A673 (cell line): ENCODE measurements around the gene HLCS. TPM values are rescaled to one million over a fixed set of nuclear protein-coding genes. Genes with fewer than 3 reads are reported as not detected.

Experiments used
- BruUV-seq: library from RNA; stranded (reverse); fragments of 400-500 nt; replicated peaks from 2 replicates; lab custom pipeline; 2021; lab: Mats Ljungman, UMichigan
- CTCF ChIA-PET: fragments of 300-600 bp; sonication (Branson Sonifier 250); formaldehyde crosslinking; loops from one replicate; lab custom pipeline; 2022; ENCODE audit warnings: antibody characterized with exemption; lab: Charles Lee
- POLR2A ChIA-PET: fragments of 300-600 bp; sonication (Branson Sonifier 250); formaldehyde crosslinking; loops from one replicate; lab custom pipeline; 2022; ENCODE audit warnings: antibody characterized with exemption; ENCODE audit not compliant: low non-redundant PET; lab: Charles Lee
- DNase-seq: peaks from one replicate; pipeline ENCODE4 v3.0.0-alpha.2; 2015; ENCODE audit warnings: low spot score
- H3K27ac ChIP-seq: fragments of 200-600 bp; sonication (generic); 2 replicates; pipeline ENCODE4 v1.5.1; 2016; ENCODE audit warnings: mixed run types, low read depth, mild to moderate bottlenecking, mixed read lengths, antibody characterized with exemption, low read length; ENCODE audit not compliant: poor library complexity, severe bottlenecking
- H3K27me3 ChIP-seq: fragments of 200-600 bp; sonication (generic); replicated peaks from 2 replicates; pipeline ENCODE4 v1.6.1; 2017; ENCODE audit warnings: mixed run types, low read depth, mild to moderate bottlenecking, mixed read lengths, antibody characterized with exemption, low read length; ENCODE audit not compliant: insufficient read depth, poor library complexity
- H3K36me3 ChIP-seq: fragments of 200-600 bp; sonication (generic); 2 replicates; pipeline ENCODE4 v1.6.1; 2016; ENCODE audit warnings: mixed run types, mild to moderate bottlenecking, mixed read lengths, antibody characterized with exemption, low read length; ENCODE audit not compliant: insufficient read depth, poor library complexity, severe bottlenecking
- H3K4me1 ChIP-seq: fragments of 200-600 bp; sonication (generic); 2 replicates; pipeline ENCODE4 v1.6.1; 2017; ENCODE audit warnings: mixed run types, mild to moderate bottlenecking, mixed read lengths, antibody characterized with exemption, low read length; ENCODE audit not compliant: insufficient read depth, poor library complexity, severe bottlenecking
- H3K4me3 ChIP-seq: fragments of 200-600 bp; sonication (generic); 2 replicates; pipeline ENCODE4 v1.5.1; 2016; ENCODE audit warnings: low read depth, mixed run types, mild to moderate bottlenecking, mixed read lengths, low read length; ENCODE audit not compliant: poor library complexity, severe bottlenecking
- H3K9me3 ChIP-seq: fragments of 200-600 bp; sonication (generic); 2 replicates; pipeline ENCODE4 v1.6.1; 2016; ENCODE audit warnings: mixed run types, low read depth, mild to moderate bottlenecking, mixed read lengths, antibody characterized with exemption, low read length; ENCODE audit not compliant: poor library complexity, severe bottlenecking
- EZH2 ChIP-seq: fragments of 200-600 bp; sonication (generic); IDR thresholded peaks from 2 replicates; pipeline ENCODE4 v1.6.1; 2017; ENCODE audit warnings: borderline replicate concordance, low read depth, mild to moderate bottlenecking, mixed read lengths, antibody characterized with exemption, low read length; ENCODE audit not compliant: poor library complexity, severe bottlenecking
- intact Hi-C: fragments of 100-400 bp; cut with micrococcal nuclease; formaldehyde crosslinking; loops from one replicate; pipeline ENCODE4 v1.10.0; 2022; ENCODE audit not compliant: unreplicated experiment
- total RNA-seq: library from RNA; stranded (reverse); gene quantifications from 2 replicates; pipeline ENCODE4 v1.2.3, GENCODE V29; 2021
- TF ChIP-seq, protein P1 (sequence below): fragments of 300-800, 200-600 bp; sonication (generic); conservative IDR thresholded peaks from 2 replicates; pipeline ENCODE4 v1.5.1; 2017; ENCODE audit warnings: low read depth, mild to moderate bottlenecking, antibody characterized with exemption, low read length, moderate library complexity, mixed read lengths

Gene HLCS
- total RNA-seq, 1 experiment from 2014 or later, result 15.3 TPM

DNA sequence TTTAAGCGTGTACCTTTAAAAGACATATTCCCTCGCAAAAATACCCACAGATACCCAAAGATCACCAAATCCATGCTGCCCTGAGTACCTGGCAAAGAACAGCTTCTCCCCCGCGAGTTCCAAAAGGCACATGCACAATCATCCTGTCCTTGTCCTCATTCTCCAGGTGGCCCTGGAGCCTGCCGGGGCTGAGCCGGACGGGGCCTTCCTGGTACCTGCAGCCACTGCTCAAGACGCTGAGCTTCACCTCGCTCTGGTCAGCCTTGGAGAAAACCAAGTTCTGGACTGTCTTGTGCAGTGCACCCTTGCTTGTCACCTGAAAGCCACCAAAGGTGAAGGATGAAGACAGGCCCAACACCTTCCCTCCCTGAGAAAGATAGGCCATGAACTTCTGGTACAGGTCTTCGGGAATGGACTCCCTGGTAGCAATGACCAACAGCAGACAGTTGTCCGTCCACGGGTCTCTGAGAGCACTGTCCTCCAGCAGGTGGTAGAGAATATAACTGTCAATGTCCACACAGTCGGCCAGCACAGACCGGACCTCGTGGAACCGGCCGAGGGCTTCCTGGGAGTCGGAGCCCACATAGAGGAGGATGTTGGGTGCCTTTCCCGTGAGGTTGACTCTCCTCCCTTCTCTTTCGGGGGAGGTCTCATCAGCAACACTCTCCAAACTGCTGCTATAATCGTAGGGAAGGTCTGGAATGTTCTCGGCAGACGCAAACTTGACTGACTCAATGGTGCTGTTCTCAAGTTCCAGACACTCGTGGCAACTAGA, 29.9 kb downstream of the HLCS start:
- TF ChIP-seq, protein P1, sequence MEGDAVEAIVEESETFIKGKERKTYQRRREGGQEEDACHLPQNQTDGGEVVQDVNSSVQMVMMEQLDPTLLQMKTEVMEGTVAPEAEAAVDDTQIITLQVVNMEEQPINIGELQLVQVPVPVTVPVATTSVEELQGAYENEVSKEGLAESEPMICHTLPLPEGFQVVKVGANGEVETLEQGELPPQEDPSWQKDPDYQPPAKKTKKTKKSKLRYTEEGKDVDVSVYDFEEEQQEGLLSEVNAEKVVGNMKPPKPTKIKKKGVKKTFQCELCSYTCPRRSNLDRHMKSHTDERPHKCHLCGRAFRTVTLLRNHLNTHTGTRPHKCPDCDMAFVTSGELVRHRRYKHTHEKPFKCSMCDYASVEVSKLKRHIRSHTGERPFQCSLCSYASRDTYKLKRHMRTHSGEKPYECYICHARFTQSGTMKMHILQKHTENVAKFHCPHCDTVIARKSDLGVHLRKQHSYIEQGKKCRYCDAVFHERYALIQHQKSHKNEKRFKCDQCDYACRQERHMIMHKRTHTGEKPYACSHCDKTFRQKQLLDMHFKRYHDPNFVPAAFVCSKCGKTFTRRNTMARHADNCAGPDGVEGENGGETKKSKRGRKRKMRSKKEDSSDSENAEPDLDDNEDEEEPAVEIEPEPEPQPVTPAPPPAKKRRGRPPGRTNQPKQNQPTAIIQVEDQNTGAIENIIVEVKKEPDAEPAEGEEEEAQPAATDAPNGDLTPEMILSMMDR, result no peak
- no peak for TF ChIP-seq EZH2
- ChIA-PET POLR2A (no interaction called here), CTCF (no interaction called here)

DNA sequence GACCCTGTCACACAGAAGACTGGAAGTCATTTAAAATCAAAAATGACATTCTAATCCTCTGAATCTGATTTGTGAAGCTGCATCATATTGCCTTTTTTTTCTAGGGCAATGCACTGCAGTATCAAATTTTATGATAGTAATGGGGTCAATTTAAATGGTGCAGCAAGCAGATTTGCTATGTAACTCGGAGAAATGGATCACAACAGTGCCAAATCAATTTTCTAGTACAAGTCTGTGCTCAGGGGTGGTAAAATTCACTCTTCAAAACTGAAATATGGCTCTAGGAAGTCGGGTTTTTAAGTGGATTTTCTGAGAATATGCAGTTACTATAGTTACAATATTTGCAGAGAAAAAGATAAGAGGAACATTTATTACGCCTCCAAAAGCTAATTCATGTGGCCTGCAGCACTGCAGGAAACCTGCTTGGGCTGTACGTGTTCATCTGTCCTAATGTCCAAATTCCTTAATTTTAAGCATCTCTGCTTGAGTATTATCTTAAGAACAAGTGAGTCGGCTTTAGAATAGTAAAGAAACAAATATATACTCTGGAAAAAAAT, 31.5 kb downstream of the HLCS start:
- intact Hi-C loops, result no loop called here
- no peaks in the 10 kb centered on the region for H3K9me3 ChIP-seq
- TF ChIP-seq, protein P1, result no peak
- TF ChIP-seq EZH2, result no peak
- peaks cover 20% of the 10 kb centered on the region for H3K4me1 ChIP-seq
- ChIA-PET POLR2A (no interaction called here), CTCF (no interaction called here)
- no peak overlapping the region for H3K4me3 ChIP-seq
- DNase-seq, result no peak
- no peak overlapping the region for H3K27ac ChIP-seq
- no peaks in the 10 kb centered on the region for H3K27me3 ChIP-seq
- BruUV-seq, result no TSS peak
- peaks cover 13% of the 10 kb centered on the region for H3K36me3 ChIP-seq

More for the DNA sequence above, 29.9 kb downstream of the HLCS start:
- Histone ChIP-seq H3K27me3 (no peaks in the 10 kb centered on the region), H3K4me3 (no peak overlapping the region), H3K9me3 (no peaks in the 10 kb centered on the region), H3K4me1 (peaks cover 16% of the 10 kb centered on the region), H3K27ac (no peak overlapping the region), H3K36me3 (peaks cover 13% of the 10 kb centered on the region)
- BruUV-seq, result no TSS peak
- intact Hi-C loops, result no loop called here
- no peak for DNase-seq

DNA sequence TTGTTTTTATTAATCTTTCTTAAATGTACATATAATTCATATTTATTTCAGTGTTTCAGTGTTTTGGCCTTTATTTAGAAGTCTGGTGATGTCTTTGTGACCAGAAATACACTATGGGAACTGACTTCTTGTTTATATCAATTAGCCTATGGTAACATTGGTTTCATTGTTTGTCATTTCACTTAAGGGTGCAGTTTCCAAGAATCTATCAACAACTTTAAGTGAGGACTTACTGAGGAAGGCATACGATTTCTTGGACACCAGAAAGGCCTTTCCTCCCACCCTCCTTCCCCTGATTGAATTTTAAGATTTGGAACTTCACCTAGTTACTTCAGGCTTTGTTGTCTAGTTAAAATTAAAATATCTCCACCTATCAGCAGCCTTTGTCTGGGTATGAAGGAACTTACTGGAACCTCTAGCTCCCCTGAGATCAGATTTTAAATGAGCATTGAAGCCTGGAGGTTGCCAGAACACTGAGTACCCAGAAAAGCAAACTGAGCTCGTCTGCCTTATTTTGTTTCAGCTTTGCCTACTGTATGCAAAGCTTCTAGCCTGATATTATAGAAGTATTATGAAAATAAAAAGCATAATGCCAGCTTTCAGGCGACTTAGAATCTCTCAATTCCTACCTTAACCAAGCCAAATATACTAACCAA, 34.2 kb downstream of the HLCS start:
- H3K4me3 ChIP-seq, result no peak overlapping the region
- no peak for DNase-seq
- no TSS peak for BruUV-seq
- no peaks in the 10 kb centered on the region for H3K27me3 ChIP-seq
- no peaks in the 10 kb centered on the region for H3K9me3 ChIP-seq
- peaks cover 36% of the 10 kb centered on the region for H3K4me1 ChIP-seq
- POLR2A ChIA-PET, result interaction anchor here (0.6 kb wide), 1 partner anchor 16 kb away, joined by 9 read pairs; no protein-coding TSS in a partner anchor
- CTCF ChIA-PET, result no interaction called here
- peak overlapping the region; percentile 14 for H3K27ac ChIP-seq
- TF ChIP-seq EZH2, result no peak
- TF ChIP-seq, protein P1, result no peak
- H3K36me3 ChIP-seq, result peaks cover 11% of the 10 kb centered on the region
- intact Hi-C loops, result no loop called here
